ENCODE measurements around the gene UBE2O. TPM values are rescaled to one million over a fixed set of nuclear protein-coding genes. Genes with fewer than 3 reads are reported as not detected.

The UBE2O gene
- polyA plus RNA-seq, 1 of the 3 experiments (the other 2 are of a cell fraction): 25.4 TPM

- TF ChIP-seq MEF2A (IDR thresholded peaks at IDR 0.05; ENCODE audit: borderline replicate concordance, low read depth) (no peak), SMC3 (IDR thresholded peaks at IDR 0.05; ENCODE audit: low read depth, low read length) (no peak), RFX5 (IDR thresholded peaks at IDR 0.05; ENCODE audit: low read length) (no peak)
- TF ChIP-seq, protein P1, sequence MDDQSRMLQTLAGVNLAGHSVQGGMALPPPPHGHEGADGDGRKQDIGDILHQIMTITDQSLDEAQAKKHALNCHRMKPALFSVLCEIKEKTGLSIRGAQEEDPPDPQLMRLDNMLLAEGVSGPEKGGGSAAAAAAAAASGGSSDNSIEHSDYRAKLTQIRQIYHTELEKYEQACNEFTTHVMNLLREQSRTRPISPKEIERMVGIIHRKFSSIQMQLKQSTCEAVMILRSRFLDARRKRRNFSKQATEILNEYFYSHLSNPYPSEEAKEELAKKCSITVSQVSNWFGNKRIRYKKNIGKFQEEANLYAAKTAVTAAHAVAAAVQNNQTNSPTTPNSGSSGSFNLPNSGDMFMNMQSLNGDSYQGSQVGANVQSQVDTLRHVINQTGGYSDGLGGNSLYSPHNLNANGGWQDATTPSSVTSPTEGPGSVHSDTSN (IDR thresholded peaks at IDR 0.05): no peak
- Histone ChIP-seq H2AFZ (ENCODE audit: low read depth) (no peak overlapping the region), H3K9ac (no peak overlapping the region), H3K9me3 (no peaks in the 10 kb centered on the region), H3F3A (replicated peaks; ENCODE audit: insufficient read depth) (peaks cover 5% of the 10 kb centered on the region), H3K79me2 (ENCODE audit: insufficient read depth) (peaks cover 12% of the 10 kb centered on the region; the same call in 1 of the 2 replicates), H3K4me2 (peak overlapping the region; percentile 38; the same call in 1 of the 2 replicates), H3K27ac (ENCODE audit: low read depth in 2 of 2, low read length in 1 of 2) (no peak overlapping the region), H3K4me1 (ENCODE audit: control insufficient read depth in 1 of 2, insufficient read depth in 2 of 2, low read depth in 1 of 2, low read length in 1 of 2) (peaks cover 6 to 49% of the 10 kb centered on the region in 2 experiments; a peak in 2 of 4 replicates), H3K4me3 (ENCODE audit: low read depth in 2 of 2, low read length in 1 of 2) (no peak overlapping the region), H4K20me1 (ENCODE audit: insufficient read depth) (no peaks in the 10 kb centered on the region), H3K27me3 (ENCODE audit: insufficient read depth) (no peaks in the 10 kb centered on the region), H3K36me3 (replicated peaks in 1 of 2; ENCODE audit: control insufficient read depth in 1 of 2, insufficient read depth in 2 of 2, low read length in 1 of 2) (no peaks in the 10 kb centered on the region), H3K9me2 (no peaks in the 10 kb centered on the region)
- POLR2A ChIA-PET: no interaction called here
- CTCF ChIA-PET: interaction anchor here (1.1 to 56.8 kb wide), 8 partner anchors 3 to 213 kb away, joined by 3 to 1687 read pairs (median 10); partner anchors contain the start of genes AANAT, RHBDF2 and UBE2O
- DNase-seq: no peak
- WGBS (ENCODE audit: low lambda C conversion rate): 95% methylated on average over 11 of the region's 11 CpGs
Measured at GRCh38 chr17:76492123-76492988, 39.4 kb upstream of the UBE2O start.

- Histone ChIP-seq H3K79me2 (ENCODE audit: insufficient read depth) (peaks cover 3% of the 10 kb centered on the region; the same call in 1 of the 2 replicates), H3K36me3 (replicated peaks in 1 of 2; ENCODE audit: control insufficient read depth in 1 of 2, insufficient read depth in 2 of 2, low read length in 1 of 2) (no peaks in the 10 kb centered on the region), H3K27ac (ENCODE audit: low read depth in 2 of 2, low read length in 1 of 2) (no peak overlapping the region), H4K20me1 (ENCODE audit: insufficient read depth) (no peaks in the 10 kb centered on the region), H3K9ac (no peak overlapping the region), H3K4me1 (ENCODE audit: control insufficient read depth in 1 of 2, insufficient read depth in 2 of 2, low read depth in 1 of 2, low read length in 1 of 2) (peaks cover 6 to 44% of the 10 kb centered on the region in 2 experiments; a peak in 2 of 4 replicates), H3K9me2 (no peaks in the 10 kb centered on the region), H3F3A (replicated peaks; ENCODE audit: insufficient read depth) (peaks cover 4% of the 10 kb centered on the region), H2AFZ (ENCODE audit: low read depth) (no peak overlapping the region), H3K9me3 (no peaks in the 10 kb centered on the region), H3K4me3 (ENCODE audit: low read depth in 2 of 2, low read length in 1 of 2) (no peak overlapping the region), H3K4me2 (no peak overlapping the region), H3K27me3 (ENCODE audit: insufficient read depth) (no peaks in the 10 kb centered on the region)
- CTCF ChIA-PET: interaction anchor here (1.0 to 56.8 kb wide), 9 partner anchors 2 to 132 kb away, joined by 3 to 1687 read pairs (median 10); partner anchors contain the start of genes AANAT, RHBDF2 and UBE2O
- TF ChIP-seq GATA2 (CRISPR knock-in tag; IDR thresholded peaks at IDR 0.05) (no peak), TEAD4 (IDR thresholded peaks at IDR 0.05; ENCODE audit: borderline replicate concordance, insufficient read depth) (no peak), TAF1 (IDR thresholded peaks at IDR 0.05; ENCODE audit: borderline replicate concordance, low read depth, low read length) (no peak), RXRA (IDR thresholded peaks at IDR 0.05; ENCODE audit: borderline replicate concordance, low read depth) (no peak), ELF1 (IDR thresholded peaks at IDR 0.05) (no peak), JUND (IDR thresholded peaks at IDR 0.05) (no peak), MXI1 (IDR thresholded peaks at IDR 0.05; ENCODE audit: low read depth, low read length) (no peak), ZBTB33 (IDR thresholded peaks at IDR 0.05; ENCODE audit: borderline replicate concordance, low read depth) (no peak), EP300 (IDR thresholded peaks at IDR 0.05; ENCODE audit: borderline replicate concordance in 1 of 2, low read depth in 1 of 2, low read length in 1 of 2) (no peak), FOXM1 (IDR thresholded peaks at IDR 0.05; ENCODE audit: low read depth) (no peak), TCF12 (IDR thresholded peaks at IDR 0.05) (no peak), SMC3 (IDR thresholded peaks at IDR 0.05; ENCODE audit: low read depth, low read length) (no peak)
- POLR2A ChIA-PET: interaction anchor here (0.6 kb wide), 1 partner anchor 1393 kb away, joined by 3 read pairs; no protein-coding TSS in a partner anchor
- DNase-seq: no peak
- WGBS (ENCODE audit: low lambda C conversion rate): 95% methylated on average over 13 of the region's 17 CpGs
Measured at GRCh38 chr17:76491271-76492122, 38.5 kb upstream of the UBE2O start.

Measured in SK-N-SH (cell line).